ENCODE results near the gene MYO1E.
A peak's percentile ranks its signal among the peaks of the same experiment; 100 is the strongest.

The MYO1E gene

GRCh38 chr15:59317211-59317610 lies 55.5 kb downstream of the MYO1E start:
- no peak for DNase-seq (ENCODE audit: low read depth in 2 of 2)

GRCh38 chr15:59315914-59316451 lies 56.7 kb downstream of the MYO1E start:
- DNase-seq (ENCODE audit: low read depth in 2 of 2) = no peak

DNA sequence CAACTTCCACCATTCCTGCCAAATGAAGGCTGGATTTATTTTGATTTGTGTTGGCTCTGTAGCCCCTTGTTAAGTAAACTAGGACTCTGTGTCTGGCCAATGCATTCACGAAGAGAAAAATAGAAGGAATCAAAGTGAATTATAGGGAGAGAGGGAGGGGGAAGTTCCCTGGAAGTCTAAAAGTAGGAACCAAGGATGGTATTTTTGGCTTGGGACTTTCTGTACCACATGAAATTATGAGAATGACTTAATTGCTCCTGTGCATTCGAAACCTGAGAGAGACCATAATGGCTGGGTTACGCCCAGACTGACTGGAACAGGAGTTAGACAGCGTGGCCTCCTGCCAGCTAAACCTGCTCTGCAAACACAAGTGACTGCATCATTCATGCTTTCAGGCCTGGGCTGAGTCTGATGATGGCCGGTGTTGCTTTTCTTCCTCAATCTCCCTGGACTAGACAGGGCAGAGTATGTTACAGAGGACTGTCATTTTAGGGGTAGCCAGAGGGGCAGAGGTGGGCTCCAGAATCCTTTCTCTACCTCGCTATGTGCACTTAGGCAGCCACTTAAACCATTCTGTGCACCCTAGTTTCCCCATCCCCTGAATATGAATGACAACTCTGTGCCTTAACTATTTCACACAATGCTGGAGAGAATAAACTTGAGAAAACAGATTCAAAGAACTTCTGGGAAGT lies 58.9 kb downstream of the MYO1E start:
- no peak for DNase-seq (ENCODE audit: low read depth in 2 of 2)

- no peak for DNase-seq (ENCODE audit: low read depth in 2 of 2)
Observed at GRCh38 chr15:59312205-59312604, 60.5 kb downstream of the MYO1E start.

GRCh38 chr15:59311195-59311594 lies 61.5 kb downstream of the MYO1E start:
- no peak for DNase-seq (ENCODE audit: low read depth in 2 of 2)

DNA sequence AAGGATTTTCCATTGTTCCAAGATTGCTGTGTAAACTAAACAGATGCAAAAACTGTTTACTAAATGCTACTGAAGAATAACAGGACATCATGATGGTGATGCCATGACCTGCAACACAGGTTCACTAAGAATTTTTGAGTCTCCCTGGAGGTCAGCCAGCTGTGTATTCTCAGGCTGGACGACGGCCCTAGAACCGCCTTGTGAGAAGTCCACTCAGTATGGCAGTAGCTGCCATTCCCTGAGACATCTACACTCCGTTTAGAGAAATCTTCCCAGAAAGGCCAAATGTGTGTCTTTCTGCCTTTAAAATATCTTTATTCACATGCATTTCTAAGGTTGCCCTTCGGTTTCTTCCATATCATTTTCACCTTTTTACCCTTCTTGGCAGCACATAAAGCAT lies 63.3 kb downstream of the MYO1E start:
- DNase-seq (ENCODE audit: low read depth in 2 of 2) = no peak

- DNase-seq (ENCODE audit: low read depth in 2 of 2) = no peak
Observed at GRCh38 chr15:59307165-59307537, 65.5 kb downstream of the MYO1E start.

DNA sequence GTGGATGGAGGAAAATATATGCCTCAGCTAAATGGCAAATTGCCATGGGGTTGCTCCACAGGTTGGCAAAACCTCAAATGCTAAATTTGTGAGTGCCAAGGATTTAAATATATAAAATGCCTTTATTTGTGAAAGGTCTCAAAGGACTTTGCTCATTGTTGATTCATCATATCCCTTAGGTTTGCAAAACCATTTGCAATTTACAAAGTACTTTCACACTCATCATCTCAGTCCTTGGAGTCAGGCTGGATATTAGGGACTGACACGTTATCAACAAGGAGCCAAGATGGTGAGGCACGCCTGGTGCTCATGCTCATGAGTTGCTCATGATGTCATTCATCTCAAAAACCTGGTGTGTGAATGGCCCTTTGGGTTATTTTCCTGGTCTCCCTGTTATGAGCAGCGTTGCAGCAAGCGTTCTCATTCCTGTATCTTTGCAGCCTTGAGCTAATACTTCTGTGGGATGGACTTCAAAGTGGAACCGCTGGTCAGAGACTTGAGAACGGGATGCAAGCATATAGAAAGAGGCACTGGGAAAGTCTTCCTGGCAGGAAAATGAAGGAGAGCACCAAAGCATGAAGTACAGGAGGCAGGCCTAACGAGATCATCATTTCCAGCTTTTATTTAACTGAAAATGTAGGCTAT lies 66.0 kb downstream of the MYO1E start:
- no peak for DNase-seq (ENCODE audit: low read depth in 2 of 2)

DNA sequence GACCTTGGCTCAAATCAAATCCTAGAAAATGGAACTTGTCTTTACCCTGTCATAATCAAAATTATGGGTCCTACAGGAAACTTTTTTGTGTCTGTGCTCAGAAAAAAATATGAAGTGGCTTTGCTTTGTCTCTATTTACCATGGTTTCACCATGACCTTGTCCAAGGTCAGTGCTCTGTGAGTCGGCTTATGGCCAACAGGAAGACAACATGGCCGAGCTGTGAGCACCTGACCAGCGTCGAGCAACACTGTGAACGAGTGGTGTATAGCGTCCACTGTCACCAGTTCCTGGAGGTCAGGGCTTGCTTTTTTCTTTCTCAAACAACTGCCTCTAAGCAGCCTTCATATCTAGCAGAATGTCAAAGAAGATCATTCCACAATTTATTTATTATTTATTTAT lies 67.9 kb downstream of the MYO1E start:
- DNase-seq (ENCODE audit: low read depth in 2 of 2) = no peak

DNA sequence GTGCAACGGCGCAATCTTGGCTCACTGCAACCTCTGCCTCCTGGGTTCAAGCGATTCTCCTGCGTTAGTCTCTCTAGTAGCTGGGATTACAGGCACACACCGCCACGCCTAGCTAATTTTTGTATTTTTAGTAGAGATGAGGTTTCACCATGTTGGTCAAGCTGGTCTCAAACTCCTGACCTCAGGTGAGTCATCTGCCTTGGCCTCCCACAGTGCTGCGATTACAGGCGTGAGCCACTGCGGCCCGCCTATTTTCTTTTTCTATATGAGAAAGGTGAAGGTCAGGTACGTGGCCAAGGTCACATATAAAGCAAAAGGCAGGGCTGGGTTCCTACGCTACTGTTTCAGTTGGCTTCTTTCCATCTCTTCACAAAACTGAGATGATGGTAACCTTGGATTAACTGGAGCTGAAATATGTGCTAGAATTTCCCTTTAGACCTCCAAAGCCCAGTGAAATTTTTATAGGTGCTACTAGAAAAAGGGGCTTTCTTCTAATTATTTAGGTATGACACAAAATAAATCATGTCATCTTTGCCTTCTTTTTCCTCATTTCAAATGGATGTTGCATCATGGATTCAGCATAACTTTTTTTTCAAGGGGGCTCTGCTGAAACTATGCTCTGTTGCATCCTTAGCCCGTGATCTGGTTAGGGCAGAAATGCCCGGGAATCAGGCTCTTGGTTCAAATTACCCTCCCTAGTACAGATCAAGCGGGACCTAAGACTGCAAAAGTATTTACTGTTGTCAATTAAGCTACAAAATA lies 68.5 kb downstream of the MYO1E start:
- DNase-seq (ENCODE audit: low read depth in 2 of 2) = no peak

DNA sequence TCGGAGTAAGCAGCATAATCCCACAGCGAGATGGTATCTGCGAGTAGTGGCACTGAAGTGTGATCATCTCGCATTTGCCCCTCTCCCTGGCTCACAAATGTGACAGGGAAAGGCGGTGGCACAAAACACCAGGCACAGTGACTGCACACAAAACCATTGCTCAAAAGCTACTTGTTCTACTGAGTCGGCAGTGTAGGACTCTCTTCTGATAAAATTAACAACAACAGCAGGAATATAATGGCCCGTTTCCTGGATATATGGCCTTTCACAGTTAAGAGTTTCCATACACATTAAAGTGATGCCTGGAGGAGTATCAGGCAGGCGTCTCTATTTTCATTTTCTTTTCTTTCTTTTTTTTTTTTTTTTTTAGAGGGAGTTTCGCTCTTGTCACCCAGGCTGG lies 69.0 kb downstream of the MYO1E start:
- DNase-seq (ENCODE audit: low read depth in 2 of 2) = no peak

GRCh38 chr15:59303136-59303535 lies 69.5 kb downstream of the MYO1E start:
- DNase-seq (ENCODE audit: low read depth in 2 of 2) = no peak

DNA sequence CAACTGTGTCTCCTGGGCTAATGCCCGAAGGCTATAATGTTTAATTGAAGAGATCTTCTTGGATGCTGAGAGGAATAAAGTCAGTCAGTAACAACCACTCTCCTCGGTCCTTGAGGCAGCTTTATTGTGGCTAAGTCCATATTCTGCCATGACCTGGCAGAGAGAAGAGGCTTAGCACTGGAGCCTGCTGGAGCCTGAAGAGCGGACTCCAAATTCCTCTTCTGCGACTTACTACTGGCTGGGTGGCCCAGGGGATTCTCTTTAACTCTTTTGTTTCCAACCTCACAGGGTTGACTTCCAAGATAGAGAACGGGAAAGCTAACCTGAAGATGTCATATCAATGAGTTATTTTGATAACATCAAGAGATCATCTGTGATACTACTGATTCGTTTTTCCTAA lies 71.1 kb downstream of the MYO1E start:
- DNase-seq (ENCODE audit: low read depth in 2 of 2) = no peak

DNA sequence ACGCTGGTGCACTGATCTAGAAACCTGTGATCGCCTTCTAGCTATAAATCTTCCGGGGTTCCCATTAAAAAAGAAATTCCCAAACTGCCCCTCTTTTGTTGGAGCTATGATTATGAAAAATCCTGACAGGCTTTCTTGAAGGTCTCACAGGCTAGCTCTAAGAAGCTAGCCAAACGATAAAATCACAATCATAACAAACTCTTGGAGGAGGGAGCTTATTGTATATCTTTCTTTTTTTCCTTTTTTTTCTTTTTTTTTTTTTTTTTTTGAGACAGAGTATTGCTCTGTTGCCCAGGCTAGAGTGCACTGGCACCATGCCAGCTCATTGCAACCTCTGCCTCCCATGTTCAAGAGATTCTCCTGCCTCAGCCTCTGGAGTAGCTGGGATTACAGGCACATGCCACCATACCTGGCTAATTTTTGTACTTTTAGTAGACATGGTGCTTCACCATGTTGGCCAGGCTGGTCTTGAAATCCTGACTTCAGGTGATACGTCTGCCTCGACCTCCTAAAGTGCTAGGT lies 72.0 kb downstream of the MYO1E start:
- no peak for DNase-seq (ENCODE audit: low read depth in 2 of 2)

GRCh38 chr15:59299929-59300617 lies 72.6 kb downstream of the MYO1E start:
- peak; percentile 35 to 52 for DNase-seq (ENCODE audit: low read depth in 2 of 2)

- no peak for DNase-seq (ENCODE audit: low read depth in 2 of 2)
Observed at GRCh38 chr15:59298854-59299250, 73.8 kb downstream of the MYO1E start.

- DNase-seq (ENCODE audit: low read depth in 2 of 2) = peak; percentile 18 to 25
Observed at GRCh38 chr15:59298225-59298853, 74.3 kb downstream of the MYO1E start.

DNA sequence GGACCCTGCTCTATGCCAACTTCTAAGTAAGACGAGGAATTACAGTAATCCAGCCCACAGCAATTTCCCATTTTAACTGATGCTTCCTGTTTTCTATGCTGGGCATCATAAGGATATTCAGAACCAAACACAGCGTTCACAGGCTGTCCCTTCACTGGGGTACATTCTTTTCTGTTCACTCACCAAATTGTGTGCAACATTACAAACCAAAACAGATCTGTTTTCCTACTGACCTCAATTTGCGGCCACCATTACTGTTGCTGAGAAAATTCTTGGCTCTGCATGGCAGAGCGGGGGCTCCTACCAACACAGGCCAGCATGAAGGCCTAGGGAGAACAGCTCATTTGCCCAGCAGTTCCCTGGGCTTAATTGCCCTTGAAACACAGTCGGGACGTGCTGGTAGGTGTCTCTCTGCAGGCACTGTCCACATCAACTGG lies 76.5 kb downstream of the MYO1E start:
- no peak for DNase-seq (ENCODE audit: low read depth in 2 of 2)

DNA sequence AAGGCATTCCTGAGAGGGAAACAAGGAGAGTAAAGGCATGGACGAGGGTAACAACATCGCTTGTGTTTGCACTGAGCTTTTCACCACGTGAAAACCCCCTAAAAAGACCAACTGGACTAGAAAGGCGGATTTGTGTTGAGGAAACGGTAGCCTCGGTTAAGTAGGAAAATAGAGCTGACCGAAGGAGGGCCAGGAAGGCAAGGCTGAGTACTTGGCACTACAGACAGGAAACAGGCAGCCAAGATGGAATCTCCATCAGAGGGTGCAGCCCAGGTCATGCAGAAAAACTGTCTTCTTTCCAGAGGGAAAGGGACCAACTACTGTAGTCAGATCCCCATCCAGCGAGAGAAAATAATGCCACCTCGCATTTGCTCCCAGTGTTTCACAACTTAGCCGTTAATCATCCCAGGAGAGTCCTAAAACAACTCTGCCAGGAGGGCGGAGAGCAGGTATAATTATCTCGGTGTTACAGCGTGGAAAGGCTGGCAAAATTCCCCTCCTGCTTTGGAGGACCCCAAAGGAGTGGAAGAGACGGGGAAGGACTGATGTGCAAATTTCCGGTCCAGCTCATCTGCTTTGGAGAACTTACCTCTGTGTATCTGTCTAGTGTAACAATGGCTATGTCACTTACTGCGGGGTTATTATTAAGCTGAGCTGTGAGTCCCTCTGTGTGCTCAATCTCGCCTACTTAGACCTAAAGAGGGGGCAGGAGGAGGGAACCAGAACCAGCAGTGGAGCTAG lies 77.2 kb downstream of the MYO1E start:
- DNase-seq (ENCODE audit: low read depth in 2 of 2) = no peak

DNA sequence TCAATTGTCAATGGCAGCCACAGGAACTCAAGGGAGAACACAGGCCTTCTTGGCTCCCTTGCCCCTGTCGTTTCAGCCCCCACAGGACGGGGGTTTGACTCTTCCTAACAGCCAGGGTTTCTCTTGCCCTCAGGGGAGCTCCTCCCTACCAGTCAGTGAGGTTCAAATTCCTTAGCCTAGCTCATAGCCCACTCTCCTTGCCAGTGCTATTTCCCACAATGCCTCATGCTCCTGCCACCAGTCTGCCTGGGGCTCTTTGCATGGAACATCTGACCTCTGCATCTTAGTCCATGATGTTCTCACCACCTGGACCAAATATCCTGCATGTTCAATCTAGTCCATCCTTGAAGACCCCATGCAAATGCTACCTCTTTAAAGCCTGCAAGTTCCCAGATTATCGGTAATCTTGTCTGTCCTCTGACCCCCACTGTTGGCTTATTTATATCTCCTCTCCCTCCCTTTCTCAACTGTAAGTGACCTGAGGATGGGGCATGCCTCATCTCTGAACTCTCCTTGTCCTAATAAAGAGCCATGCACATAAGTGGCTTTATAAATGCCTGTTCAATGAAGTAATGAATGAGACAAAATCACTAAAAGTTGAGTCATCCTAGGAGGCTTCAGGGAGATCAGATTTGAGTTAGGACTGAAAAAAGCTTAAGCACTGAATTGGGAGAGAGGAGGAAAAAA lies 78.0 kb downstream of the MYO1E start:
- DNase-seq (ENCODE audit: low read depth in 2 of 2) = no peak
